Smooth muscle cell (in vitro differentiated cells): ENCODE data around the gene DSCAML1. TPM values are rescaled to one million over a fixed set of nuclear protein-coding genes. Genes with fewer than 3 reads are reported as not detected.

Source experiments
- DNase-seq: peaks from one replicate; lab custom pipeline; 2025; ENCODE audit not compliant: unreplicated experiment; lab: John Stamatoyannopoulos, UW
- H2AFZ ChIP-seq: fragments of 200-600 bp; sonication (generic); 2 replicates; pipeline ENCODE4 v1.6.0; 2016; ENCODE audit warnings: antibody characterized with exemption, low read depth, mild to moderate bottlenecking
- H3F3A ChIP-seq: fragments of 200-600 bp; sonication (generic); 2 replicates; pipeline ENCODE4 v1.6.0; 2017; ENCODE audit warnings: antibody characterized with exemption, low read depth
- H3K27ac ChIP-seq: fragments of 200-600 bp; sonication (generic); 2 replicates; pipeline ENCODE4 v1.5.1; 2016; ENCODE audit warnings: low read depth, mild to moderate bottlenecking
- H3K27me3 ChIP-seq: fragments of 200-600 bp; sonication (generic); 2 replicates; pipeline ENCODE4 v1.6.1; 2016; ENCODE audit warnings: low read depth, mild to moderate bottlenecking
- H3K36me3 ChIP-seq: fragments of 200-600 bp; sonication (generic); 2 replicates; pipeline ENCODE4 v1.5.1; 2016; ENCODE audit warnings: low read depth
- H3K4me1 ChIP-seq: fragments of 200-600 bp; sonication (generic); 2 replicates; pipeline ENCODE4 v1.5.1; 2016; ENCODE audit warnings: low read depth
- H3K4me2 ChIP-seq: fragments of 200-600 bp; sonication (generic); 2 replicates; pipeline ENCODE4 v1.6.0; 2016; ENCODE audit warnings: mild to moderate bottlenecking
- H3K4me3 ChIP-seq: fragments of 200-600 bp; sonication (generic); 2 replicates; pipeline ENCODE4 v1.5.1; 2016; ENCODE audit warnings: mild to moderate bottlenecking
- H3K79me2 ChIP-seq: fragments of 200-600 bp; sonication (generic); 2 replicates; pipeline ENCODE4 v1.6.0; 2016; ENCODE audit warnings: low read depth, mild to moderate bottlenecking
- H3K9ac ChIP-seq: fragments of 200-600 bp; sonication (generic); 2 replicates; pipeline ENCODE4 v1.6.0; 2016; ENCODE audit warnings: low read depth
- H3K9me3 ChIP-seq: fragments of 200-600 bp; sonication (generic); replicated peaks from 2 replicates; pipeline ENCODE4 v1.5.1; 2016; ENCODE audit warnings: low read depth
- H4K20me1 ChIP-seq: fragments of 200-600 bp; sonication (generic); 2 replicates; pipeline ENCODE4 v1.6.0; 2016; ENCODE audit warnings: low read depth
- WGBS: methylation state at CpG from one replicate; pipeline ENCODE4 v1.1.7; 2016; ENCODE audit warnings: low lambda C conversion rate; 5-methylcytosine and 5-hydroxymethylcytosine counted together
- polyA plus RNA-seq: library from polyadenylated mRNA; unstranded; fragments of >200 nt; fragmentation: Nextera tagmentation; extraction: Ambion mirVana; gene quantifications from 2 replicates; pipeline ENCODE4 v1.2.1, GENCODE V29; 2016
- total RNA-seq: library from RNA; depleted of rRNA; stranded (reverse); fragments of >200 nt; gene quantifications from 2 replicates; pipeline ENCODE4 v1.2.3, GENCODE V29; 2014
- TF ChIP-seq, protein P1 (sequence below): fragments of 200-600 bp; sonication (generic); IDR thresholded peaks from 2 replicates; pipeline ENCODE4 v1.5.1; 2017; ENCODE audit warnings: borderline replicate concordance, mild to moderate bottlenecking, antibody characterized with exemption; ENCODE audit not compliant: insufficient read depth, poor library complexity, severe bottlenecking

The DSCAML1 gene
- total and polyA plus RNA-seq, 2 experiments from 2014 or later: 0.22 TPM; not detected in 1

DNA sequence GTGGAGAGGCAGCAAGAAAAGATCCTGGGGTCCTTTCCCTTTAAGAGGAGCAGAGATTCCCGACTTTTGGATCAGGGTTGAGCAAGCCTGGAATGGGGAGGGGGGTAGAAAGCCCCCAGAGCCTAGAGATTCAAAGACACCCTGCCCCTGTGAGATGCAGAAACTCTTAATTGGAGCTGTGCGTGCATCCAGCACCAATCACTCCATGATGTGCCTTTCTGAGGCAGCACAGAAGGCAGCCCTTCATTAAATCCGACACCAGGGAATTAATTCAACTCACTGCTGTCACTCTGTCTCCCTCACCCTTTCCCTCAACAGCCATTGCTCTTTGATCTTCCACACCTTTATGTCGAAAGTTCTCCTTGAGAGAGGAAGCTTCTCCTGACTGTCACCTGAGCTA, 43.0 kb downstream of the DSCAML1 start:
- peaks cover 39% of the 10 kb centered on the region for H3K27me3 ChIP-seq
- H2AFZ ChIP-seq: no peak overlapping the region
- H3K36me3 ChIP-seq: no peaks in the 10 kb centered on the region
- TF ChIP-seq, protein P1, sequence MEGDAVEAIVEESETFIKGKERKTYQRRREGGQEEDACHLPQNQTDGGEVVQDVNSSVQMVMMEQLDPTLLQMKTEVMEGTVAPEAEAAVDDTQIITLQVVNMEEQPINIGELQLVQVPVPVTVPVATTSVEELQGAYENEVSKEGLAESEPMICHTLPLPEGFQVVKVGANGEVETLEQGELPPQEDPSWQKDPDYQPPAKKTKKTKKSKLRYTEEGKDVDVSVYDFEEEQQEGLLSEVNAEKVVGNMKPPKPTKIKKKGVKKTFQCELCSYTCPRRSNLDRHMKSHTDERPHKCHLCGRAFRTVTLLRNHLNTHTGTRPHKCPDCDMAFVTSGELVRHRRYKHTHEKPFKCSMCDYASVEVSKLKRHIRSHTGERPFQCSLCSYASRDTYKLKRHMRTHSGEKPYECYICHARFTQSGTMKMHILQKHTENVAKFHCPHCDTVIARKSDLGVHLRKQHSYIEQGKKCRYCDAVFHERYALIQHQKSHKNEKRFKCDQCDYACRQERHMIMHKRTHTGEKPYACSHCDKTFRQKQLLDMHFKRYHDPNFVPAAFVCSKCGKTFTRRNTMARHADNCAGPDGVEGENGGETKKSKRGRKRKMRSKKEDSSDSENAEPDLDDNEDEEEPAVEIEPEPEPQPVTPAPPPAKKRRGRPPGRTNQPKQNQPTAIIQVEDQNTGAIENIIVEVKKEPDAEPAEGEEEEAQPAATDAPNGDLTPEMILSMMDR: no peak
- no peaks in the 10 kb centered on the region for H3F3A ChIP-seq
- no peaks in the 10 kb centered on the region for H3K4me1 ChIP-seq
- 80% methylated on average over 4 of the region's 4 CpGs for WGBS
- no peaks in the 10 kb centered on the region for H3K79me2 ChIP-seq
- H3K9me3 ChIP-seq: no peaks in the 10 kb centered on the region
- H3K9ac ChIP-seq: no peak overlapping the region
- H4K20me1 ChIP-seq: no peaks in the 10 kb centered on the region
- no peak overlapping the region for H3K4me3 ChIP-seq
- H3K27ac ChIP-seq: no peak overlapping the region
- no peak overlapping the region for H3K4me2 ChIP-seq
- no peak for DNase-seq

DNA sequence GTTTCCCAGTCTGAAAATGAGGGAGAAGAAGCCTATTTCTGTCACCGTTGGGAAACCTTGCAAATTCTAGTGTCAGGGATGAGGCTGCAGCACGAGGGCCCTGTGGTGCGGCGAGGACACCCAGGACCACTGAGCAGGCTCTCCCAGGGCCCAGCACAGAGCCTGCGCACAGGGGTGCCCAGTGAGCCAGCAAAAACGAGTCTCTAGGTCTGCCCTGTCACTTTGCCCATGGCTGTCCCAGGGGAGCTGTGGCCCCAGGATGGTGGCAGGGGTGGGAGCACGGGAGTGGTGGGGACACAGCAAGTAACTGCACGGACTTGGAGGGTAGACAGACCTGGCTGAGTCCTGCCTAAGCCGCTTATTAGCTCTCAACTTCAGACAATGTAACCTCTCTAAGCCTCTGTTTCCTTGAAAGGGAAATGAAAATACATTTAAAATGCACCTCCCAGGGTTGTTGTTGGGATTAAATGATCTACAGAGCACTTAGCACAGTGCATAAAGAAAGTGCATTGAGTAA, 44.2 kb downstream of the DSCAML1 start:
- H3K36me3 ChIP-seq: no peaks in the 10 kb centered on the region
- 89% methylated on average over 9 of the region's 9 CpGs for WGBS
- no peak overlapping the region for H2AFZ ChIP-seq
- H3K27ac ChIP-seq: no peak overlapping the region
- H3K4me1 ChIP-seq: no peaks in the 10 kb centered on the region
- H4K20me1 ChIP-seq: no peaks in the 10 kb centered on the region
- peaks cover 40% of the 10 kb centered on the region for H3K27me3 ChIP-seq
- H3K4me2 ChIP-seq: no peak overlapping the region
- H3K9me3 ChIP-seq: no peaks in the 10 kb centered on the region
- no peaks in the 10 kb centered on the region for H3F3A ChIP-seq
- no peak overlapping the region for H3K4me3 ChIP-seq
- H3K9ac ChIP-seq: no peak overlapping the region
- DNase-seq: no peak
- TF ChIP-seq, protein P1: no peak
- no peaks in the 10 kb centered on the region for H3K79me2 ChIP-seq

DNA sequence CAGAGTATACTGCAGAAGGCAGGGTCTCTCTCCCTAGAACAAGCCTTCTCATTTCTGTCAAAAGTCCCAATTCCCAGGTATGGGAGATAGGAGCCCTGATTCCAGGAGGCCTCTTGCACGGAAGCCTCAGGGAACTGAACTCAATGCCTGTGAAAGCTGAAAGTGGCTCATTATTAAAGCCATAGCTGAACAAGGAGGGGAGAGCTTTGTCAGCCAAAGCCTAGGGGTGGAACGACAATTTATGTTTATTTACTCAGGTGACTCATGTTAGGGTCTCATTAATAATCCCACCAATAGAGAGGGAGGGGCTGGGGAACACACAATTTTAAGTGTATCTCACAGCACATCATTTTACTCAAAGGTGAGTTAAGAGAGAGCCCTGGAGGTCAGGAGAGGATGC, 44.9 kb downstream of the DSCAML1 start:
- H4K20me1 ChIP-seq: no peaks in the 10 kb centered on the region
- no peaks in the 10 kb centered on the region for H3K36me3 ChIP-seq
- H3K9me3 ChIP-seq: no peaks in the 10 kb centered on the region
- no peak overlapping the region for H3K4me2 ChIP-seq
- no peaks in the 10 kb centered on the region for H3K79me2 ChIP-seq
- no peak overlapping the region for H2AFZ ChIP-seq
- H3K9ac ChIP-seq: no peak overlapping the region
- H3F3A ChIP-seq: no peaks in the 10 kb centered on the region
- 73% methylated on average over 2 of the region's 2 CpGs for WGBS
- peaks cover 45% of the 10 kb centered on the region for H3K27me3 ChIP-seq
- TF ChIP-seq, protein P1: no peak
- no peak overlapping the region for H3K4me3 ChIP-seq
- H3K27ac ChIP-seq: no peak overlapping the region
- no peak for DNase-seq
- no peaks in the 10 kb centered on the region for H3K4me1 ChIP-seq
